Measurements from ENCODE around the gene KIF5C. TPM values are rescaled to one million over a fixed set of nuclear protein-coding genes. Genes with fewer than 3 reads are reported as not detected.

KIF5C gene
- total RNA-seq, 1 donor from 2014 or later, result 6.9 TPM

- TF ChIP-seq CTCF (conservative IDR thresholded peaks at IDR 0.05; ENCODE audit: low read depth, low read length), result no peak
- no peak for DNase-seq (ENCODE audit: low read depth)
- no peak overlapping the region for H3K4me3 ChIP-seq (ENCODE audit: low read depth, low read length)
These were observed 154.4 kb downstream of the KIF5C start for GRCh38 chr2:149029307-149029965.

- no peak for DNase-seq (ENCODE audit: low read depth)
- TF ChIP-seq CTCF (conservative IDR thresholded peaks at IDR 0.05; ENCODE audit: low read depth, low read length), result no peak
- no peak overlapping the region for H3K4me3 ChIP-seq (ENCODE audit: low read depth, low read length)
These were observed 156.4 kb downstream of the KIF5C start for GRCh38 chr2:149031396-149031795.

GRCh38 chr2:149033716-149034115 lies 158.7 kb downstream of the KIF5C start:
- H3K4me3 ChIP-seq (ENCODE audit: low read depth, low read length), result no peak overlapping the region
- no peak for DNase-seq (ENCODE audit: low read depth)
- TF ChIP-seq CTCF (conservative IDR thresholded peaks at IDR 0.05; ENCODE audit: low read depth, low read length), result no peak

- H3K4me3 ChIP-seq (ENCODE audit: low read depth, low read length), result no peak overlapping the region
- no peak for DNase-seq (ENCODE audit: low read depth)
- TF ChIP-seq CTCF (conservative IDR thresholded peaks at IDR 0.05; ENCODE audit: low read depth, low read length), result no peak
These were observed 159.4 kb downstream of the KIF5C start for GRCh38 chr2:149034406-149034805.

GRCh38 chr2:149036507-149037293 lies 161.7 kb downstream of the KIF5C start:
- TF ChIP-seq CTCF (conservative IDR thresholded peaks at IDR 0.05; ENCODE audit: low read depth, low read length), result no peak
- DNase-seq (ENCODE audit: low read depth), result no peak

GRCh38 chr2:149037851-149038250 lies 162.8 kb downstream of the KIF5C start:
- no peak overlapping the region for H3K4me3 ChIP-seq (ENCODE audit: low read depth, low read length)
- no peak for DNase-seq (ENCODE audit: low read depth)
- TF ChIP-seq CTCF (conservative IDR thresholded peaks at IDR 0.05; ENCODE audit: low read depth, low read length), result peak; percentile 16

More at GRCh38 chr2:149036507-149037293, 161.7 kb downstream of the KIF5C start:
- no peak overlapping the region for H3K4me3 ChIP-seq (ENCODE audit: low read depth, low read length)

Measured in epithelial cell of proximal tubule (primary cell).